ENCODE measurements around the gene ADAMTSL1. TPM values are rescaled to one million over a fixed set of nuclear protein-coding genes. Genes with fewer than 3 reads are reported as not detected.

The ADAMTSL1 gene
- total RNA-seq, 4 donors from 2014 or later = 13.3 to 39.7 (median 27.2) TPM

DNA sequence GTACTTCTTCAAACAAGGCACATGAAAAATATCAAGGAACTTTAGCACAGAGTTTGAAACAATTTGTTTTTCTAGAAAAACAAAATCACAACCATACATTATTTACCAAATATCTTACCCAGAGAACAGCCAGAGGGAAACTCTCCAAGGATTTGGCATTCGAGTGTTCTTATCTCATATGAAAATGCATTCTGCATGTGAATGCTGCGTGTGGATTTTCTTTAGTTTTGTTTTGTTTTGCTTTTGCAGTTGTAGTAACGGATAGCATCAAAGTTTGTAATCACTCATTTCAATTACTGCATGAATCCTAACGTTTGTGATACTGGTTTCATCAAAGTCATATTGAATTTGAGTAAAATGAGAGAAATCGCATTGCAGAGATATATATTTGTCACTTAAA, 28.0 kb downstream of the ADAMTSL1 start:
- WGBS, 2 donors (ENCODE audit: low coverage in 1 of 2) = 58 to 71% methylated on average over 4 to 5 of the region's 5 CpGs
- no peak overlapping the region for H3K4me3 ChIP-seq
- no peaks in the 10 kb centered on the region for H3K9me3 ChIP-seq
- no peak for TF ChIP-seq EP300 (IDR thresholded peaks at IDR 0.05; ENCODE audit: low read depth)
- no peak for TF ChIP-seq POLR2A (IDR thresholded peaks at IDR 0.05)
- TF ChIP-seq POLR2AphosphoS5 (IDR thresholded peaks at IDR 0.05) = no peak
- no peak for TF ChIP-seq CTCF (IDR thresholded peaks at IDR 0.05)
- intact Hi-C loops (cut with DNase I; ENCODE audit: low total_unique reads) (no loop called here), in situ Hi-C loops (cut with MboI; ENCODE audit: low pct_ligation_motif_present in 1 of 4, low pct_unique_long_range_greater_than_20kb in 1 of 4, low sequenced_read_pairs in 3 of 4) (no loop called here)
- H3K27me3 ChIP-seq = no peaks in the 10 kb centered on the region
- DNase-seq = no peak
- no peak overlapping the region for H3K27ac ChIP-seq
- peaks cover 0 to 9% (median 0%) of the 10 kb centered on the region in 4 donors for H3K4me1 ChIP-seq
- H3K36me3 ChIP-seq = no peaks in the 10 kb centered on the region

GRCh38 chr9:18502546-18502945, 28.6 kb downstream of the ADAMTSL1 start:
- H3K27ac ChIP-seq = no peak overlapping the region
- TF ChIP-seq POLR2AphosphoS5 (IDR thresholded peaks at IDR 0.05) (no peak), POLR2A (IDR thresholded peaks at IDR 0.05) (no peak), CTCF (IDR thresholded peaks at IDR 0.05) (no peak), EP300 (IDR thresholded peaks at IDR 0.05; ENCODE audit: low read depth) (no peak)
- H3K9me3 ChIP-seq = no peaks in the 10 kb centered on the region
- in situ Hi-C loops (cut with MboI; ENCODE audit: low pct_ligation_motif_present in 1 of 4, low pct_unique_long_range_greater_than_20kb in 1 of 4, low sequenced_read_pairs in 3 of 4) = no loop called here
- H3K4me1 ChIP-seq = peaks cover 0 to 9% (median 0%) of the 10 kb centered on the region in 4 donors
- 58 to 59% methylated on average over 3 of the region's 3 CpGs for WGBS, 2 donors (ENCODE audit: low coverage in 1 of 2)
- no peak overlapping the region for H3K4me3 ChIP-seq
- DNase-seq = no peak
- no peaks in the 10 kb centered on the region for H3K36me3 ChIP-seq
- H3K27me3 ChIP-seq = no peaks in the 10 kb centered on the region
- intact Hi-C loops (cut with DNase I; ENCODE audit: low total_unique reads) = no loop called here

DNA sequence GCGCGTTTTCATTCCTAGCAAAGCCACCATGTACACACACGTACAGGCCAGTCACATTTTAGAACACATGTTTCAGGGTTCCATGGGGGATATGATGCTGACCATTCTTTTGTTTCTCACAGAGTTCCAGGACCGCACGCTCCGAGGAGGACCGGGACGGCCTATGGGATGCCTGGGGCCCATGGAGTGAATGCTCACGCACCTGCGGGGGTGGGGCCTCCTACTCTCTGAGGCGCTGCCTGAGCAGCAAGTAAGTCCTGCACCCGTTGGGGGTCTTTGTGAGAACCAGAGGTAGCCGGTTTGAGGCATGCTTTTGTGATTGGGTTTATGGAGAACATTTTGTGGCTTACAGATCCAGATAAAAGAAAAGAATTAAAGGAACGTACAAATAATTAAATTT, 30.8 kb downstream of the ADAMTSL1 start:
- TF ChIP-seq POLR2A (IDR thresholded peaks at IDR 0.05) (no peak), CTCF (IDR thresholded peaks at IDR 0.05) (no peak), POLR2AphosphoS5 (IDR thresholded peaks at IDR 0.05) (no peak), EP300 (IDR thresholded peaks at IDR 0.05; ENCODE audit: low read depth) (no peak)
- Histone ChIP-seq H3K4me1 (no peaks in the 10 kb centered on the region), H3K36me3 (no peaks in the 10 kb centered on the region), H3K4me3 (no peak overlapping the region), H3K27me3 (no peaks in the 10 kb centered on the region), H3K27ac (no peak overlapping the region), H3K9me3 (peaks cover 0 to 3% of the 10 kb centered on the region in 2 donors)
- DNase-seq = no peak
- intact Hi-C loops (cut with DNase I; ENCODE audit: low total_unique reads) (no loop called here), in situ Hi-C loops (cut with MboI; ENCODE audit: low pct_ligation_motif_present in 1 of 4, low pct_unique_long_range_greater_than_20kb in 1 of 4, low sequenced_read_pairs in 3 of 4) (no loop called here)
- WGBS, 2 donors (ENCODE audit: low coverage in 1 of 2) = 86 to 96% methylated on average over 6 to 14 of the region's 14 CpGs

GRCh38 chr9:18507151-18507550, 33.2 kb downstream of the ADAMTSL1 start:
- TF ChIP-seq CTCF (IDR thresholded peaks at IDR 0.05) (no peak), POLR2A (IDR thresholded peaks at IDR 0.05) (no peak), POLR2AphosphoS5 (IDR thresholded peaks at IDR 0.05) (no peak), EP300 (IDR thresholded peaks at IDR 0.05; ENCODE audit: low read depth) (no peak)
- Histone ChIP-seq H3K9me3 (peaks cover 0 to 3% of the 10 kb centered on the region in 2 donors), H3K27me3 (no peaks in the 10 kb centered on the region), H3K36me3 (no peaks in the 10 kb centered on the region), H3K4me1 (no peaks in the 10 kb centered on the region), H3K4me3 (no peak overlapping the region), H3K27ac (no peak overlapping the region)
- intact Hi-C loops (cut with DNase I; ENCODE audit: low total_unique reads) (no loop called here), in situ Hi-C loops (cut with MboI; ENCODE audit: low pct_ligation_motif_present in 1 of 4, low pct_unique_long_range_greater_than_20kb in 1 of 4, low sequenced_read_pairs in 3 of 4) (no loop called here)
- WGBS, 2 donors (ENCODE audit: low coverage in 1 of 2) = 80 to 89% methylated on average over 1 of the region's 1 CpG
- no peak for DNase-seq

Measured in transverse colon (tissue), 4 donors.